ENCODE data around the gene TSPY4. TPM values are rescaled to one million over a fixed set of nuclear protein-coding genes. Genes with fewer than 3 reads are reported as not detected.
"Not testable (repeated sequence)": the region's sequence is repeated elsewhere in the genome, so short reads cannot be mapped to it uniquely, and the experiment has no call there.

Gene TSPY4
- not detected for total RNA-seq

- DNase-seq; H3K9me3 ChIP-seq; intact Hi-C loops (cut with DNase I; ENCODE audit: low total_unique reads); H3K36me3 ChIP-seq; H3K27ac ChIP-seq; H3K4me1 ChIP-seq; H3K4me3 ChIP-seq; H3K27me3 ChIP-seq; in situ Hi-C loops (cut with MboI; ENCODE audit: low pct_ligation_motif_present in 1 of 4, low pct_unique_long_range_greater_than_20kb in 1 of 4, low sequenced_read_pairs in 3 of 4): not testable (repeated sequence)
- no CpG with 5 or more reads among the region's 26 CpGs for WGBS, 2 donors (ENCODE audit: low coverage in 1 of 2)
Measured at GRCh38 chrY:9337164-9337563, at the start of gene TSPY4. Gene TSPY4 (plus strand): TSS chrY:9337464. CDS start chrY:9337510, 46 bp downstream.

- no peak overlapping the region for H3K27ac ChIP-seq
- no peaks in the 10 kb centered on the region for H3K27me3 ChIP-seq
- in situ Hi-C loops (cut with MboI; ENCODE audit: low pct_ligation_motif_present in 1 of 4, low pct_unique_long_range_greater_than_20kb in 1 of 4, low sequenced_read_pairs in 3 of 4) (no loop called here), intact Hi-C loops (cut with DNase I; ENCODE audit: low total_unique reads) (no loop called here)
- H3K4me1 ChIP-seq, result no peaks in the 10 kb centered on the region
- DNase-seq, result no peak
- H3K36me3 ChIP-seq, result no peaks in the 10 kb centered on the region
- H3K9me3 ChIP-seq, result no peaks in the 10 kb centered on the region
- TF ChIP-seq CTCF (IDR thresholded peaks at IDR 0.05), result no peak
- no peak for TF ChIP-seq EP300 (IDR thresholded peaks at IDR 0.05; ENCODE audit: low read depth)
- no peak for TF ChIP-seq POLR2A (IDR thresholded peaks at IDR 0.05)
- no peak for TF ChIP-seq POLR2AphosphoS5 (IDR thresholded peaks at IDR 0.05)
- no CpG with 5 or more reads among the region's 7 CpGs for WGBS, 2 donors (ENCODE audit: low coverage in 1 of 2)
- no peak overlapping the region for H3K4me3 ChIP-seq
Measured at GRCh38 chrY:9320996-9321395, 16.3 kb upstream of the TSPY4 start.

- H3K4me1 ChIP-seq; H3K27ac ChIP-seq; intact Hi-C loops (cut with DNase I; ENCODE audit: low total_unique reads); H3K4me3 ChIP-seq; DNase-seq; H3K9me3 ChIP-seq; H3K27me3 ChIP-seq; in situ Hi-C loops (cut with MboI; ENCODE audit: low pct_ligation_motif_present in 1 of 4, low pct_unique_long_range_greater_than_20kb in 1 of 4, low sequenced_read_pairs in 3 of 4); H3K36me3 ChIP-seq: not testable (repeated sequence)
- no CpG with 5 or more reads among the region's 25 CpGs for WGBS, 2 donors (ENCODE audit: low coverage in 1 of 2)
Measured at GRCh38 chrY:9357497-9357896, 20.2 kb downstream of the TSPY4 start, which contains the start of gene TSPY8. Gene TSPY8 (plus strand): TSS chrY:9357797. CDS start chrY:9357843, 46 bp downstream.

Small RNAs within 50 kb of the gene (small RNA-seq; reads per million reads assigned to genes)
- 0 reads per million in 4 donors for gene AC006158.1

Other genes with a start within 250 kb of the TSPY4 start
- gene TSPY8, start 20.3 kb downstream of the TSPY4 start, total RNA-seq, result not detected
- not detected for gene TSPY3, start 61.0 kb downstream of the TSPY4 start, total RNA-seq
- gene TSPY1, start 129.5 kb downstream of the TSPY4 start, total RNA-seq, result not detected
- gene TSPY9, start 149.8 kb downstream of the TSPY4 start, total RNA-seq, result not detected
- not detected for gene TSPY10, start 190.4 kb downstream of the TSPY4 start, total RNA-seq